ENCODE measurements around the gene C22orf39.

C22orf39 gene

GRCh38 chr22:19406846-19407245 is 40.7 kb downstream of the C22orf39 start:
- Mint-ChIP-seq H3K27me3 (no peaks in the 10 kb centered on the region), H3K4me1 (peaks cover 13% of the 10 kb centered on the region), H3K9me3 (no peaks in the 10 kb centered on the region), H3K27ac (no peak overlapping the region), H3K4me3 (no peak overlapping the region), H3K36me3 (peaks cover 54% of the 10 kb centered on the region)
- no peak for ATAC-seq

- H3K4me1 Mint-ChIP-seq = peaks cover 13% of the 10 kb centered on the region
- H3K4me3 Mint-ChIP-seq = no peak overlapping the region
- no peaks in the 10 kb centered on the region for H3K27me3 Mint-ChIP-seq
- H3K27ac Mint-ChIP-seq = no peak overlapping the region
- ATAC-seq = no peak
- H3K36me3 Mint-ChIP-seq = peaks cover 59% of the 10 kb centered on the region
- no peaks in the 10 kb centered on the region for H3K9me3 Mint-ChIP-seq
Observed at GRCh38 chr22:19406281-19406811, 41.2 kb downstream of the C22orf39 start.

GRCh38 chr22:19405652-19406051 is 41.9 kb downstream of the C22orf39 start:
- Mint-ChIP-seq H3K27me3 (no peaks in the 10 kb centered on the region), H3K27ac (no peak overlapping the region), H3K9me3 (no peaks in the 10 kb centered on the region), H3K4me1 (peaks cover 13% of the 10 kb centered on the region), H3K4me3 (no peak overlapping the region), H3K36me3 (peaks cover 66% of the 10 kb centered on the region)
- ATAC-seq = no peak

GRCh38 chr22:19405133-19405532 is 42.4 kb downstream of the C22orf39 start:
- Mint-ChIP-seq H3K36me3 (peaks cover 72% of the 10 kb centered on the region), H3K27ac (no peak overlapping the region), H3K4me1 (peaks cover 13% of the 10 kb centered on the region), H3K4me3 (no peak overlapping the region), H3K9me3 (no peaks in the 10 kb centered on the region), H3K27me3 (no peaks in the 10 kb centered on the region)
- ATAC-seq = no peak

- ATAC-seq = no peak
- Mint-ChIP-seq H3K4me1 (peaks cover 13% of the 10 kb centered on the region), H3K36me3 (peaks cover 72% of the 10 kb centered on the region), H3K4me3 (no peak overlapping the region), H3K27me3 (no peaks in the 10 kb centered on the region), H3K9me3 (no peaks in the 10 kb centered on the region), H3K27ac (no peak overlapping the region)
Observed at GRCh38 chr22:19404676-19405075, 42.8 kb downstream of the C22orf39 start.

- H3K36me3 Mint-ChIP-seq = peaks cover 75% of the 10 kb centered on the region
- H3K27me3 Mint-ChIP-seq = no peaks in the 10 kb centered on the region
- peaks cover 13% of the 10 kb centered on the region for H3K4me1 Mint-ChIP-seq
- no peaks in the 10 kb centered on the region for H3K9me3 Mint-ChIP-seq
- ATAC-seq = no peak
- H3K27ac Mint-ChIP-seq = no peak overlapping the region
- no peak overlapping the region for H3K4me3 Mint-ChIP-seq
Observed at GRCh38 chr22:19402642-19403191, 44.8 kb downstream of the C22orf39 start.

- Mint-ChIP-seq H3K9me3 (no peaks in the 10 kb centered on the region), H3K27me3 (no peaks in the 10 kb centered on the region), H3K36me3 (peaks cover 72% of the 10 kb centered on the region), H3K27ac (no peak overlapping the region), H3K4me1 (peaks cover 13% of the 10 kb centered on the region), H3K4me3 (no peak overlapping the region)
- no peak for ATAC-seq
Observed at GRCh38 chr22:19401483-19401882, 46.0 kb downstream of the C22orf39 start.

- no peak overlapping the region for H3K27ac Mint-ChIP-seq
- no peaks in the 10 kb centered on the region for H3K27me3 Mint-ChIP-seq
- no peaks in the 10 kb centered on the region for H3K9me3 Mint-ChIP-seq
- H3K4me1 Mint-ChIP-seq = peaks cover 13% of the 10 kb centered on the region
- no peak for ATAC-seq
- H3K36me3 Mint-ChIP-seq = peaks cover 68% of the 10 kb centered on the region
- H3K4me3 Mint-ChIP-seq = no peak overlapping the region
Observed at GRCh38 chr22:19400881-19401280, 46.6 kb downstream of the C22orf39 start.

- no peak overlapping the region for H3K4me3 Mint-ChIP-seq
- no peak overlapping the region for H3K27ac Mint-ChIP-seq
- H3K4me1 Mint-ChIP-seq = no peaks in the 10 kb centered on the region
- no peak for ATAC-seq
- peaks cover 62% of the 10 kb centered on the region for H3K36me3 Mint-ChIP-seq
- H3K9me3 Mint-ChIP-seq = no peaks in the 10 kb centered on the region
- no peaks in the 10 kb centered on the region for H3K27me3 Mint-ChIP-seq
Observed at GRCh38 chr22:19398652-19399051, 48.9 kb downstream of the C22orf39 start.

GRCh38 chr22:19398206-19398605 is 49.3 kb downstream of the C22orf39 start:
- Mint-ChIP-seq H3K27ac (no peak overlapping the region), H3K27me3 (no peaks in the 10 kb centered on the region), H3K36me3 (peaks cover 64% of the 10 kb centered on the region)

GRCh38 chr22:19397734-19398104 is 49.8 kb downstream of the C22orf39 start:
- H3K4me1 Mint-ChIP-seq = no peaks in the 10 kb centered on the region
- no peaks in the 10 kb centered on the region for H3K9me3 Mint-ChIP-seq
- peaks cover 67% of the 10 kb centered on the region for H3K36me3 Mint-ChIP-seq
- no peaks in the 10 kb centered on the region for H3K27me3 Mint-ChIP-seq
- no peak overlapping the region for H3K27ac Mint-ChIP-seq
- no peak for ATAC-seq
- no peak overlapping the region for H3K4me3 Mint-ChIP-seq

More at GRCh38 chr22:19398206-19398605, 49.3 kb downstream of the C22orf39 start:
- H3K4me1 Mint-ChIP-seq = no peaks in the 10 kb centered on the region
- ATAC-seq = no peak
- H3K9me3 Mint-ChIP-seq = no peaks in the 10 kb centered on the region
- H3K4me3 Mint-ChIP-seq = no peak overlapping the region

GRCh38 chr22:19396934-19397733 is 50.4 kb downstream of the C22orf39 start:
- H3K36me3 Mint-ChIP-seq = peaks cover 72% of the 10 kb centered on the region
- ATAC-seq = no peak
- no peaks in the 10 kb centered on the region for H3K27me3 Mint-ChIP-seq
- H3K4me1 Mint-ChIP-seq = no peaks in the 10 kb centered on the region
- H3K9me3 Mint-ChIP-seq = no peaks in the 10 kb centered on the region
- H3K4me3 Mint-ChIP-seq = no peak overlapping the region
- H3K27ac Mint-ChIP-seq = no peak overlapping the region

GRCh38 chr22:19396561-19396933 is 51.0 kb downstream of the C22orf39 start:
- H3K4me1 Mint-ChIP-seq = no peaks in the 10 kb centered on the region
- no peak overlapping the region for H3K27ac Mint-ChIP-seq
- no peaks in the 10 kb centered on the region for H3K27me3 Mint-ChIP-seq
- no peak overlapping the region for H3K4me3 Mint-ChIP-seq
- H3K36me3 Mint-ChIP-seq = peaks cover 70% of the 10 kb centered on the region
- H3K9me3 Mint-ChIP-seq = no peaks in the 10 kb centered on the region
- no peak for ATAC-seq

- no peak for ATAC-seq
- Mint-ChIP-seq H3K36me3 (peaks cover 64% of the 10 kb centered on the region), H3K4me3 (no peak overlapping the region), H3K9me3 (no peaks in the 10 kb centered on the region), H3K4me1 (no peaks in the 10 kb centered on the region), H3K27ac (no peak overlapping the region), H3K27me3 (no peaks in the 10 kb centered on the region)
Observed at GRCh38 chr22:19395276-19395675, 52.2 kb downstream of the C22orf39 start.

- Mint-ChIP-seq H3K36me3 (peaks cover 59% of the 10 kb centered on the region), H3K27ac (no peak overlapping the region), H3K27me3 (no peaks in the 10 kb centered on the region), H3K4me3 (no peak overlapping the region), H3K4me1 (no peaks in the 10 kb centered on the region), H3K9me3 (no peaks in the 10 kb centered on the region)
- no peak for ATAC-seq
Observed at GRCh38 chr22:19394274-19395050, 53.0 kb downstream of the C22orf39 start.

Data from stimulated activated memory B cell treated with anti-CD40 and anti-IgM and Interleukin-4, amounts not matched to agents 10 μg/mL and 1 μg/mL and 100 μg/mL, for 72 hours (primary cell).